ENCODE results near the gene ZFAND3. TPM values are rescaled to one million over a fixed set of nuclear protein-coding genes. Genes with fewer than 3 reads are reported as not detected.

Gene ZFAND3
- total and polyA plus RNA-seq, 2 donors (not counting 3 experiments of a cell fraction or from before 2014, with no cell fraction given), result 15.4 to 54.2 TPM

GRCh38 chr6:38099221-38099620 is 279.7 kb downstream of the ZFAND3 start:
- Histone ChIP-seq H3K4me3 (replicated peaks in 1 of 3; ENCODE audit: insufficient read depth in 1 of 3, low read depth in 1 of 3, low read length in 3 of 3) (no peak overlapping the region), H3K9ac (replicated peaks; ENCODE audit: extremely low read depth, insufficient read depth, low read length) (no peak overlapping the region), H3K4me2 (ENCODE audit: insufficient read depth, low read length) (no peak overlapping the region), H3K79me2 (ENCODE audit: control insufficient read depth, insufficient read depth, low read length) (peaks cover 4% of the 10 kb centered on the region), H4K20me1 (replicated peaks; ENCODE audit: control insufficient read depth, extremely low read depth, insufficient read depth, low read length) (peaks cover 2% of the 10 kb centered on the region), H2AFZ (ENCODE audit: low read depth, low read length) (no peak overlapping the region), H3K9me3 (replicated peaks; ENCODE audit: control insufficient read depth, insufficient read depth, low read length) (no peaks in the 10 kb centered on the region), H3K4me1 (ENCODE audit: control insufficient read depth, extremely low read depth, insufficient read depth, low read length) (no peaks in the 10 kb centered on the region), H3K27me3 (ENCODE audit: control insufficient read depth in 2 of 2, insufficient read depth in 2 of 2, low read length in 2 of 2) (no peaks in the 10 kb centered on the region), H3K36me3 (ENCODE audit: control insufficient read depth in 2 of 2, extremely low read depth in 1 of 2, insufficient read depth in 2 of 2, low read length in 2 of 2) (no peaks in the 10 kb centered on the region), H3K9me1 (replicated peaks; ENCODE audit: control insufficient read depth, extremely low read depth, insufficient read depth, low read length) (no peaks in the 10 kb centered on the region), H3K27ac (ENCODE audit: insufficient read depth, low read depth, low read length) (no peak overlapping the region)
- dilution Hi-C loops (cut with MboI; ENCODE audit: extremely low pct_ligation_motif_present, low sequenced_read_pairs), result no loop called here
- BruUV-seq (replicated peaks), result no TSS peak
- CTCF ChIA-PET, result interaction anchor here (0.9 to 1.5 kb wide), 2 partner anchors 25 to 395 kb away, joined by 3 to 4 read pairs; no protein-coding TSS in a partner anchor
- POLR2A ChIA-PET, result no interaction called here
- FAIRE-seq, result no peak
- intact Hi-C loops (cut with micrococcal nuclease), result no loop called here
- no peak for TF ChIP-seq MAX (IDR thresholded peaks at IDR 0.05; ENCODE audit: insufficient read depth, insufficient read length)
- TF ChIP-seq MYC (IDR thresholded peaks at IDR 0.05; ENCODE audit: low read depth, low read length), result no peak
- TF ChIP-seq EZH2 (IDR thresholded peaks at IDR 0.05; ENCODE audit: borderline replicate concordance, low read depth, low read length, severe bottlenecking), result no peak
- TF ChIP-seq POLR2AphosphoS5 (IDR thresholded peaks at IDR 0.05; ENCODE audit: insufficient read depth, low read depth, low read length), result no peak
- no peak for TF ChIP-seq CTCF (IDR thresholded peaks at IDR 0.05; ENCODE audit: extremely low read depth in 1 of 2, insufficient read depth in 1 of 2, low read depth in 1 of 2, low read length in 2 of 2)
- DNase-seq (ENCODE audit: low read depth, low spot score), result no peak

GRCh38 chr6:38100380-38100779 is 280.9 kb downstream of the ZFAND3 start:
- no peak overlapping the region for H3K4me2 ChIP-seq (ENCODE audit: insufficient read depth, low read length)
- intact Hi-C loops (cut with micrococcal nuclease), result no loop called here
- no peak overlapping the region for H2AFZ ChIP-seq (ENCODE audit: low read depth, low read length)
- dilution Hi-C loops (cut with MboI; ENCODE audit: extremely low pct_ligation_motif_present, low sequenced_read_pairs), result no loop called here
- H3K27me3 ChIP-seq (ENCODE audit: control insufficient read depth in 2 of 2, insufficient read depth in 2 of 2, low read length in 2 of 2), result no peaks in the 10 kb centered on the region
- no peak overlapping the region for H3K9ac ChIP-seq (replicated peaks; ENCODE audit: extremely low read depth, insufficient read depth, low read length)
- peaks cover 2% of the 10 kb centered on the region for H4K20me1 ChIP-seq (replicated peaks; ENCODE audit: control insufficient read depth, extremely low read depth, insufficient read depth, low read length)
- no peaks in the 10 kb centered on the region for H3K9me3 ChIP-seq (replicated peaks; ENCODE audit: control insufficient read depth, insufficient read depth, low read length)
- H3K4me3 ChIP-seq (replicated peaks in 1 of 3; ENCODE audit: insufficient read depth in 1 of 3, low read depth in 1 of 3, low read length in 3 of 3), result no peak overlapping the region
- CTCF ChIA-PET, result interaction anchor here (0.7 to 1.5 kb wide), 5 partner anchors 11 to 394 kb away, joined by 3 to 4 read pairs (median 3); no protein-coding TSS in a partner anchor
- TF ChIP-seq POLR2A (IDR thresholded peaks at IDR 0.05; ENCODE audit: low read depth, low read length), result no peak
- no peak for TF ChIP-seq GATA2 (IDR thresholded peaks at IDR 0.05; ENCODE audit: insufficient read depth, insufficient read length, low read depth, low read length)
- TF ChIP-seq CTCF (IDR thresholded peaks at IDR 0.05; ENCODE audit: extremely low read depth in 1 of 2, insufficient read depth in 1 of 2, low read depth in 1 of 2, low read length in 2 of 2), result no peak
- no peak for TF ChIP-seq JUN (IDR thresholded peaks at IDR 0.05; ENCODE audit: borderline replicate concordance, insufficient read depth, insufficient read length, low read depth)
- TF ChIP-seq MYC (IDR thresholded peaks at IDR 0.05; ENCODE audit: low read depth, low read length), result no peak
- TF ChIP-seq EZH2 (IDR thresholded peaks at IDR 0.05; ENCODE audit: borderline replicate concordance, low read depth, low read length, severe bottlenecking), result no peak
- TF ChIP-seq MAX (IDR thresholded peaks at IDR 0.05; ENCODE audit: insufficient read depth, insufficient read length), result no peak
- TF ChIP-seq FOS (IDR thresholded peaks at IDR 0.05; ENCODE audit: borderline replicate concordance, insufficient read depth, low read length), result no peak
- BruUV-seq (replicated peaks), result no TSS peak
- H3K4me1 ChIP-seq (ENCODE audit: control insufficient read depth, extremely low read depth, insufficient read depth, low read length), result no peaks in the 10 kb centered on the region
- FAIRE-seq (no peak), DNase-seq (ENCODE audit: low read depth, low spot score) (no peak)
- no peak overlapping the region for H3K27ac ChIP-seq (ENCODE audit: insufficient read depth, low read depth, low read length)
- no peaks in the 10 kb centered on the region for H3K36me3 ChIP-seq (ENCODE audit: control insufficient read depth in 2 of 2, extremely low read depth in 1 of 2, insufficient read depth in 2 of 2, low read length in 2 of 2)
- peaks cover 7% of the 10 kb centered on the region for H3K79me2 ChIP-seq (ENCODE audit: control insufficient read depth, insufficient read depth, low read length)
- no peaks in the 10 kb centered on the region for H3K9me1 ChIP-seq (replicated peaks; ENCODE audit: control insufficient read depth, extremely low read depth, insufficient read depth, low read length)
- POLR2A ChIA-PET, result no interaction called here
